SK-N-MC (cell line): Measurements from ENCODE around the gene DNAH17.

Experiments
- DNase-seq: peaks from one replicate; pipeline ENCODE4 v3.0.0-alpha.2; 2011; ENCODE audit warnings: low read depth, low spot score
- H3K27ac ChIP-seq: fragments of 200-600 bp; sonication (generic); 2 replicates; pipeline ENCODE4 v1.5.1; 2016; ENCODE audit warnings: mixed run types
- H3K36me3 ChIP-seq: fragments of 200-600 bp; sonication (generic); 2 replicates; pipeline ENCODE4 v1.6.1; 2017; ENCODE audit warnings: antibody characterized with exemption, low read length, mixed read lengths; ENCODE audit not compliant: insufficient read depth
- H3K4me3 ChIP-seq: fragments of 200-600 bp; sonication (generic); 2 replicates; pipeline ENCODE4 v1.5.1; 2016
- H3K9ac ChIP-seq: fragments of 200-600 bp; sonication (generic); 2 replicates; pipeline ENCODE4 v1.8.0; 2017; ENCODE audit warnings: mixed run types, mixed read lengths; ENCODE audit not compliant: insufficient read length
- H3K9me3 ChIP-seq: fragments of 200-600 bp; sonication (generic); 2 replicates; pipeline ENCODE4 v1.6.1; 2017; ENCODE audit warnings: low read depth, mild to moderate bottlenecking, antibody characterized with exemption, low read length, moderate library complexity, mixed read lengths
- EZH2 ChIP-seq: fragments of 200-600 bp; sonication (generic); IDR thresholded peaks from one replicate; pipeline ENCODE4 v1.6.1; 2017; ENCODE audit warnings: antibody characterized with exemption
- FOXP2 ChIP-seq: optimal IDR thresholded peaks from 2 replicates; pipeline ENCODE3; 2011; ENCODE audit warnings: mild to moderate bottlenecking, moderate library complexity; ENCODE audit not compliant: insufficient read depth; ENCODE audit errors: extremely low read length, control extremely low read depth
- POLR2AphosphoS5 ChIP-seq: IDR thresholded peaks from 2 replicates; pipeline ENCODE4 v1.6.1; 2012; ENCODE audit warnings: mild to moderate bottlenecking, low read depth, low read length, borderline replicate concordance

DNAH17 gene

GRCh38 chr17:78396441-78397337, 180.5 kb downstream of the DNAH17 start:
- no peak overlapping the region for H3K4me3 ChIP-seq
- DNase-seq = no peak
- no peak overlapping the region for H3K9ac ChIP-seq
- H3K9me3 ChIP-seq = no peaks in the 10 kb centered on the region
- peaks cover 55% of the 10 kb centered on the region; the same call in 1 of the 2 replicates for H3K36me3 ChIP-seq
- TF ChIP-seq EZH2 = no peak
- TF ChIP-seq FOXP2 = no peak
- no peak for TF ChIP-seq POLR2AphosphoS5
- H3K27ac ChIP-seq = no peak overlapping the region; the same call in 1 of the 2 replicates

- H3K36me3 ChIP-seq = peaks cover 41% of the 10 kb centered on the region; the same call in 1 of the 2 replicates
- no peak overlapping the region for H3K4me3 ChIP-seq
- no peak for DNase-seq
- no peak overlapping the region for H3K9ac ChIP-seq
- H3K9me3 ChIP-seq = no peaks in the 10 kb centered on the region
- TF ChIP-seq FOXP2 = no peak
- no peak for TF ChIP-seq POLR2AphosphoS5
- TF ChIP-seq EZH2 = no peak
- no peak overlapping the region for H3K27ac ChIP-seq
These were observed 182.0 kb downstream of the DNAH17 start for GRCh38 chr17:78395155-78395554.

- Histone ChIP-seq H3K9ac (no peak overlapping the region), H3K36me3 (peaks cover 31% of the 10 kb centered on the region; the same call in 1 of the 2 replicates), H3K9me3 (no peaks in the 10 kb centered on the region), H3K27ac (no peak overlapping the region), H3K4me3 (no peak overlapping the region)
- DNase-seq = no peak
- no peak for TF ChIP-seq POLR2AphosphoS5
- TF ChIP-seq FOXP2 = no peak
- no peak for TF ChIP-seq EZH2
These were observed 183.0 kb downstream of the DNAH17 start for GRCh38 chr17:78394209-78394608.

- no peak for DNase-seq
- Histone ChIP-seq H3K4me3 (no peak overlapping the region), H3K9ac (no peak overlapping the region), H3K9me3 (no peaks in the 10 kb centered on the region), H3K36me3 (peaks cover 25% of the 10 kb centered on the region; the same call in 1 of the 2 replicates), H3K27ac (no peak overlapping the region)
- TF ChIP-seq POLR2AphosphoS5 (no peak), EZH2 (no peak), FOXP2 (no peak)
These were observed 183.6 kb downstream of the DNAH17 start for GRCh38 chr17:78393575-78393974.

- Histone ChIP-seq H3K27ac (0 out of 2 replicates have a peak overlapping the region, but pooled peaks have one; percentile 2), H3K9ac (no peak overlapping the region), H3K36me3 (peaks cover 14% of the 10 kb centered on the region; the same call in 1 of the 2 replicates), H3K9me3 (no peaks in the 10 kb centered on the region), H3K4me3 (no peak overlapping the region)
- DNase-seq = no peak
- no peak for TF ChIP-seq EZH2
- no peak for TF ChIP-seq POLR2AphosphoS5
- no peak for TF ChIP-seq FOXP2
These were observed 184.9 kb downstream of the DNAH17 start for GRCh38 chr17:78392295-78392694.

GRCh38 chr17:78391843-78392242, 185.4 kb downstream of the DNAH17 start:
- Histone ChIP-seq H3K9ac (no peak overlapping the region), H3K9me3 (no peaks in the 10 kb centered on the region), H3K36me3 (peaks cover 13% of the 10 kb centered on the region; the same call in 1 of the 2 replicates), H3K27ac (no peak overlapping the region), H3K4me3 (no peak overlapping the region)
- no peak for TF ChIP-seq EZH2
- no peak for TF ChIP-seq POLR2AphosphoS5
- TF ChIP-seq FOXP2 = no peak
- DNase-seq = no peak

- DNase-seq = no peak
- TF ChIP-seq EZH2 = no peak
- no peak for TF ChIP-seq POLR2AphosphoS5
- no peak for TF ChIP-seq FOXP2
- Histone ChIP-seq H3K9me3 (no peaks in the 10 kb centered on the region), H3K27ac (no peak overlapping the region), H3K9ac (no peak overlapping the region), H3K4me3 (no peak overlapping the region), H3K36me3 (peaks cover 5% of the 10 kb centered on the region; the same call in 1 of the 2 replicates)
These were observed 186.2 kb downstream of the DNAH17 start for GRCh38 chr17:78391051-78391431.

GRCh38 chr17:78390241-78391050, 186.8 kb downstream of the DNAH17 start:
- peaks cover 4% of the 10 kb centered on the region; the same call in 1 of the 2 replicates for H3K36me3 ChIP-seq
- H3K9me3 ChIP-seq = no peaks in the 10 kb centered on the region
- TF ChIP-seq FOXP2 (no peak), POLR2AphosphoS5 (no peak), EZH2 (no peak)
- H3K9ac ChIP-seq = no peak overlapping the region
- no peak overlapping the region for H3K27ac ChIP-seq
- DNase-seq = no peak
- no peak overlapping the region for H3K4me3 ChIP-seq
